Left hindlimb (tissue), 1 donor: ENCODE results near the gene GPR22.

ENCODE experiments used
- DNase-seq: peaks from one replicate; pipeline ENCODE4 v3.0.0-alpha.2; 2018

GPR22 gene

GRCh38 chr7:107480932-107481331 lies 11.1 kb downstream of the GPR22 start:
- DNase-seq, result no peak

- no peak for DNase-seq
Measured at GRCh38 chr7:107482571-107482970, 12.7 kb downstream of the GPR22 start.

DNA sequence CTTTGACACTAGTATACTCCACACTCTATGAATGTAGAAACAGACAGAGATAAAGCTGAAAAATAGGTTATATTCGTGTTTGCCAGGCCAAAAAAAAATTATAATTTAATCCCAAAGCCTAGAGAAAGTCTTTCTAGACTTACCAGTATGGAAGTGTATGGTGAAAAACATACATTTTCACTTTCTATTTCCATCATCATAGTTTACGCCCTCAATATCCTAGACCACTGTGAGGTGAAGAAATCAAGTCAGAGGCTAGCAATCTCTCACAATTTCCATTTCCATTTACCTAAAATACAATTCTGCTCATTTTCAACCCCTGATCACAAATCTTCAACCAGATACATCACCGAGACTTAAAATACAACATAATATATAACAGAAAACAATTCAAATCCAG lies 16.2 kb downstream of the GPR22 start:
- no peak for DNase-seq

DNA sequence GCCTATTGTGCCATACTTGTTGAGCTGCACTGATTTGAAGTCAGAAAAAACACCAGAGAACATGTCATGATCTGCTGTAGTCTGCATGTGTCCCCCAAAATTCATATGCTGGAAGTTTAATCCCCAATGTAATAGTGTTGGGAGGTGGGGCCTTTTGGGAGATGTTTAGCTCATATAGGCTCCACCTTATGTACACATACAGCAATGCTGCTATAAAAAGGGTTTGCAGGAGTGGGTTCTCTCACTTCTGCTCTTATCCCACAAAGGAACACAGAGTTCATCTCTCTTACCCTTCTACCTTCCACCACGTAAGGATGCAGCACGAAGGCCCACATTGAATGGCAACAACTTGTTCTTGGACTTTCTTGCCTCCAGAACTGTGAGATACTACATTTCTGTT lies 23.0 kb downstream of the GPR22 start:
- no peak for DNase-seq

GRCh38 chr7:107494315-107494751 lies 24.5 kb downstream of the GPR22 start:
- no peak for DNase-seq

GRCh38 chr7:107494884-107495283 lies 25.0 kb downstream of the GPR22 start:
- DNase-seq, result no peak

DNA sequence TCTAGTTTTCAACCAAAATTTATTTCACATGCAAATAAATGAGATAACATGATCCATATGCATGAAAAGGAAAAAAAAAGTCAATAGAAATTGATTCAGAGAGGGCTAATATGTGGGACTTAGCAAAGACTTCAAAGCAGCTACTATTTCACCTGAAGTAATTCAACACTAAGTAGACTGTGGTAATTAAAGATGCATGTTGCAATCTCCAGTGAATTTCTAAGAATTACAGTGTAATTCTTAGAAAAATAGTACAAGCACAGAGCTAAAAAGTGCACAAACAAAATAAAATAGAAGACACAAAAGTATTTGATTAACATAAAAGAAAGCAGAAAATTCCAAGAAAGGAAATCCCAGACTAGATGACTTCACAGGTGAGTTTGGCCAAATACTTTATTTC lies 25.7 kb downstream of the GPR22 start:
- DNase-seq, result no peak

DNA sequence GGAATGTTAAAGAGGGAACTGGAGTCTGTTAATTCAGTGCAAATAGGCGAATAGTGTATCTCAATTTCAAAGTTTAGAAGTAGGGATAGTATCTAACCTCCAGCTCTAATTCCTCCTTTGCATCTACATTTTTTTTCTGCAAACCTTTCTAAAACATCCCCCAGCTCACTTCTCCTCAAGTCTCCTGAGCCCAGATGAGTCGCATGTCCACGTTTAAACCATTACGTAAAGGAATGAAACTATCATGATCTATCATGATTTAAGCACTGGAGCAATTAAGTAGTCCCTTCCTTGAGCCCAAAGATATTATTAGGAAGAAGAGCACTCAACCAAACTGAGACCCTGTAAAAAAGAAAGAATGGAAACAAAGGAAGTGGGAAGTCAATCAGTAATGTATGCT lies 29.9 kb downstream of the GPR22 start:
- DNase-seq, result no peak

- no peak for DNase-seq
Measured at GRCh38 chr7:107501593-107501992, 31.7 kb downstream of the GPR22 start.

GRCh38 chr7:107502154-107502553 lies 32.3 kb downstream of the GPR22 start:
- no peak for DNase-seq

DNA sequence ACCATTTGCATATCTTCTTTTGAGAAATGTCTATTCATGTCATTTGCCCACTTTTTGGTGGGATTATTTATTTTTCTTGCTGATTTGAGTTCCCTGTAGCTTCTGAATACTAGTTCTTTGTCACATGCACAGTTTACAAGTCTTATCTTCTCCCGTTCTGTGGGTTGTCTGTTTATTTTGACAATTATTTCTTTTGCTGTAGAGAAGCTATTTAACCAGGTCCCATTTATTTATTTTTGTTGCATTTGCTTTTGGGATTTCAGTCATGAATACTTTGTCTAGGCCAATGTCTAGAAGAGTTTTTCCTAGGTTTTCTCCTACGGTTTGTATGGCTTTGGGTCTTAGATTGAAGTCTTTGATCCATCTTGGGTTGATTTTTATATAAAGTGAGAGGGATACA lies 32.9 kb downstream of the GPR22 start:
- DNase-seq, result no peak

- no peak for DNase-seq
Measured at GRCh38 chr7:107503687-107504086, 33.8 kb downstream of the GPR22 start.

GRCh38 chr7:107505362-107505761 lies 35.5 kb downstream of the GPR22 start:
- DNase-seq, result no peak

GRCh38 chr7:107505997-107506673 lies 36.3 kb downstream of the GPR22 start:
- no peak for DNase-seq

- DNase-seq, result no peak
Measured at GRCh38 chr7:107506674-107507339, 37.0 kb downstream of the GPR22 start.
